Peyer's patch (tissue), 4 donors: Measurements from ENCODE around the gene RBM12. TPM values are rescaled to one million over a fixed set of nuclear protein-coding genes. Genes with fewer than 3 reads are reported as not detected.

Source experiments
- DNase-seq, 3 donors: peaks; one replicate each; pipeline ENCODE4 v3.0.0-alpha.2; 2017 to 2019
- H3K27ac ChIP-seq, 4 donors: fragments of 200-600 bp; sonication (generic); one replicate each; pipeline ENCODE4 v1.5.1; 2016 to 2019
- H3K27me3 ChIP-seq, 2 donors: fragments of 200-600 bp; sonication (generic); one replicate each; pipeline ENCODE4 v1.5.1; 2019
- H3K36me3 ChIP-seq, 3 donors: fragments of 200-600 bp; sonication (generic); one replicate each; pipeline ENCODE4 v1.5.1; 2016 to 2019
- H3K4me1 ChIP-seq, 4 donors: fragments of 200-600 bp; sonication (generic); one replicate each; pipeline ENCODE4 v1.5.1; 2016 to 2019
- H3K4me3 ChIP-seq, 4 donors: fragments of 200-600 bp; sonication (generic); 1 replicate in 3 of 4; 2 replicates in 1 of 4; pipeline ENCODE4 v1.5.1; 2016 to 2019; ENCODE audit warnings: mild to moderate bottlenecking in 1 of 4
- H3K9me3 ChIP-seq, 4 donors: fragments of 200-600 bp; sonication (generic); one replicate each; pipeline ENCODE4 v1.5.1; 2016 to 2019; ENCODE audit warnings: mild to moderate bottlenecking in 1 of 4
- POLR2A ChIP-seq, 2 donors: fragments of 450-650 bp; IDR thresholded peaks; one replicate each; pipeline ENCODE4 v1.5.1; 2017; ENCODE audit warnings: antibody characterized with exemption in 2 of 2, mild to moderate bottlenecking in 2 of 2, moderate library complexity in 2 of 2
- total RNA-seq, 4 donors: library from RNA; depleted of rRNA; stranded (reverse); fragments of >200 nt; gene quantifications; one replicate each; pipeline ENCODE4 v1.1.0, GENCODE V29; 2016
- TF ChIP-seq, protein P1 (sequence below), 6 experiments: fragments of 450-650 bp in 4 of 6; fragments of 200-600 bp in 2 of 6; sonication (generic) in 1 of 6; IDR thresholded peaks; one replicate each; pipeline ENCODE4 v1.5.1; 2017 to 2019; ENCODE audit warnings: antibody characterized with exemption in 6 of 6, mild to moderate bottlenecking in 3 of 6, moderate library complexity in 1 of 6

Gene RBM12
- total RNA-seq, 4 donors from 2014 or later = 21.1 to 38.1 (median 32.3) TPM

- TF ChIP-seq POLR2A (IDR thresholded peaks at IDR 0.05) = no peak
- TF ChIP-seq, protein P1, sequence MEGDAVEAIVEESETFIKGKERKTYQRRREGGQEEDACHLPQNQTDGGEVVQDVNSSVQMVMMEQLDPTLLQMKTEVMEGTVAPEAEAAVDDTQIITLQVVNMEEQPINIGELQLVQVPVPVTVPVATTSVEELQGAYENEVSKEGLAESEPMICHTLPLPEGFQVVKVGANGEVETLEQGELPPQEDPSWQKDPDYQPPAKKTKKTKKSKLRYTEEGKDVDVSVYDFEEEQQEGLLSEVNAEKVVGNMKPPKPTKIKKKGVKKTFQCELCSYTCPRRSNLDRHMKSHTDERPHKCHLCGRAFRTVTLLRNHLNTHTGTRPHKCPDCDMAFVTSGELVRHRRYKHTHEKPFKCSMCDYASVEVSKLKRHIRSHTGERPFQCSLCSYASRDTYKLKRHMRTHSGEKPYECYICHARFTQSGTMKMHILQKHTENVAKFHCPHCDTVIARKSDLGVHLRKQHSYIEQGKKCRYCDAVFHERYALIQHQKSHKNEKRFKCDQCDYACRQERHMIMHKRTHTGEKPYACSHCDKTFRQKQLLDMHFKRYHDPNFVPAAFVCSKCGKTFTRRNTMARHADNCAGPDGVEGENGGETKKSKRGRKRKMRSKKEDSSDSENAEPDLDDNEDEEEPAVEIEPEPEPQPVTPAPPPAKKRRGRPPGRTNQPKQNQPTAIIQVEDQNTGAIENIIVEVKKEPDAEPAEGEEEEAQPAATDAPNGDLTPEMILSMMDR (IDR thresholded peaks at IDR 0.05) = no peak
- Histone ChIP-seq H3K9me3 (no peaks in the 10 kb centered on the region), H3K27ac (peak overlapping the region in 1 of 4 donors; percentile 55), H3K4me1 (peaks cover 0 to 5% (median 4%) of the 10 kb centered on the region in 4 donors), H3K27me3 (no peaks in the 10 kb centered on the region), H3K36me3 (no peaks in the 10 kb centered on the region), H3K4me3 (no peak overlapping the region)
- DNase-seq = no peak
These were observed 53.8 kb downstream of the RBM12 start for GRCh38 chr20:35610833-35611427.

GRCh38 chr20:35607003-35607735 is 57.5 kb downstream of the RBM12 start:
- no peak overlapping the region for H3K4me3 ChIP-seq
- H3K27me3 ChIP-seq = no peaks in the 10 kb centered on the region
- peaks cover 0 to 5% (median 2%) of the 10 kb centered on the region in 4 donors for H3K4me1 ChIP-seq
- peak overlapping the region in 2 of 4 donors; percentile 1 to 25 for H3K27ac ChIP-seq
- DNase-seq = no peak
- no peaks in the 10 kb centered on the region for H3K36me3 ChIP-seq
- H3K9me3 ChIP-seq = no peaks in the 10 kb centered on the region
- no peak for TF ChIP-seq POLR2A (IDR thresholded peaks at IDR 0.05)
- TF ChIP-seq, protein P1 (IDR thresholded peaks at IDR 0.05) = no peak

GRCh38 chr20:35606127-35606526 is 58.6 kb downstream of the RBM12 start:
- H3K27ac ChIP-seq = peak overlapping the region in 1 of 4 donors; percentile 19
- DNase-seq = peak in 1 of 3 donors; percentile 32
- H3K4me1 ChIP-seq = peaks cover 0 to 11% (median 8%) of the 10 kb centered on the region in 4 donors
- H3K36me3 ChIP-seq = no peaks in the 10 kb centered on the region
- H3K27me3 ChIP-seq = no peaks in the 10 kb centered on the region
- no peaks in the 10 kb centered on the region for H3K9me3 ChIP-seq
- H3K4me3 ChIP-seq = no peak overlapping the region
- TF ChIP-seq, protein P1 (IDR thresholded peaks at IDR 0.05) = no peak
- TF ChIP-seq POLR2A (IDR thresholded peaks at IDR 0.05) = no peak

GRCh38 chr20:35604449-35604747 is 60.3 kb downstream of the RBM12 start:
- TF ChIP-seq POLR2A (IDR thresholded peaks at IDR 0.05) = no peak
- TF ChIP-seq, protein P1 (IDR thresholded peaks at IDR 0.05) = peak in 5 of 6 experiments; percentile 14 to 31 (median 28)
- Histone ChIP-seq H3K27me3 (no peaks in the 10 kb centered on the region), H3K9me3 (no peaks in the 10 kb centered on the region), H3K4me1 (peaks cover 0 to 18% (median 15%) of the 10 kb centered on the region in 4 donors), H3K36me3 (no peaks in the 10 kb centered on the region), H3K27ac (no peak overlapping the region), H3K4me3 (no peak overlapping the region)
- peak in 2 of 3 donors; percentile 50 to 72 for DNase-seq

DNA sequence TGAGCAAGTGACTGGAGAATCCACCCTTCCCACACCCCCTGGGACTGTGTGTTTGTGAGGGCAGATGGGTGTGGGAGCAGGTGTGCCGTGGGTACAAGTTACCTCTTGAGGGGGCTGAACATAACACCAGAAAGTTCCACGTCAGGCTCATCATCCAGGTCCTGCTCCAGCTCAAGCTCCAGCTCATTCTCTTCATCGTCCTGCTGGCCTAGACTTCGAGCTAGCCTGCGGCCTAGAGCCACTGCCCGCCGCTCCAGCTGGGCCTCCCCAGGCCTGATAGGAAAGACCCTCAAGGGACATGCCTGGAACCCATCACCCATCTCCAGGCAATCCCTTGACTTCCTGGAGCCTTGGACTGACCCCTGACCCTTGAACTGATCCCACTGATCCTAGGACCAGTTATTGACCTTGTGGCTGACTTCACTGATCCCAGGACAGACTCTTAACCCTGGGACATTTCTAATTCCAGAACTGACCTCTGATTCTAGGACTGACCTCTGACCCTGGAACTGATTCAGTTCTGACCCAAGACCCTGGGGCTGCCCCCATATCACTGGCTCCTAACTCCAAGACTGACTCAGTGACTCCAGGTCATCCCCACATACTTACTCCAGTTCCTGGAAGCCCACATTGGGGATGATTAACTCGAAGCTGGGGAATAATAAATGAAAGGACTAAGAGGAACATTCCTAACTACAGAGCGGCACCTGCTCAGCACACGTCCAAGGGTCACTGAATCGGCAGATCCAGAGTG is 60.8 kb downstream of the RBM12 start:
- peaks cover 0 to 18% (median 15%) of the 10 kb centered on the region in 4 donors for H3K4me1 ChIP-seq
- H3K36me3 ChIP-seq = no peaks in the 10 kb centered on the region
- peak in 1 of 3 donors; percentile 35 for DNase-seq
- no peaks in the 10 kb centered on the region for H3K9me3 ChIP-seq
- H3K27me3 ChIP-seq = no peaks in the 10 kb centered on the region
- no peak overlapping the region for H3K27ac ChIP-seq
- H3K4me3 ChIP-seq = no peak overlapping the region
- TF ChIP-seq POLR2A (IDR thresholded peaks at IDR 0.05) = no peak
- TF ChIP-seq, protein P1 (IDR thresholded peaks at IDR 0.05) = no peak
